Spleen (tissue), 11 donors: ENCODE results near the gene RARG. TPM values are rescaled to one million over a fixed set of nuclear protein-coding genes. Genes with fewer than 3 reads are reported as not detected.

ENCODE experiments used
- DNase-seq: peaks from one replicate; pipeline ENCODE4 v3.0.0-alpha.2; 2020
- H3K27ac ChIP-seq, 8 donors: fragments of 200-600 bp; sonication (generic) in 7 of 8; 1 replicate in 4 of 8; 2 replicates in 4 of 8; pipeline versions ENCODE4 v1.5.0 to v1.8.0; 2016 to 2021; ENCODE audit warnings: inconsistent platforms in 4 of 8, mild to moderate bottlenecking in 4 of 8, moderate library complexity in 1 of 8
- H3K27me3 ChIP-seq, 7 donors: fragments of 200-600 bp; sonication (generic) in 6 of 7; replicated peaks in 1 of 7; 1 replicate in 4 of 7; 2 replicates in 3 of 7; pipeline versions ENCODE4 v1.5.0 to v1.8.0; 2016 to 2021; ENCODE audit warnings: inconsistent platforms in 3 of 7, mild to moderate bottlenecking in 1 of 7
- H3K36me3 ChIP-seq, 6 donors: fragments of 200-600 bp; sonication (generic) in 5 of 6; 1 replicate in 4 of 6; 2 replicates in 2 of 6; pipeline versions ENCODE4 v1.5.0 to v1.8.0; 2016 to 2021; ENCODE audit warnings: inconsistent platforms in 2 of 6
- H3K4me1 ChIP-seq, 6 donors: fragments of 200-600 bp; sonication (generic) in 5 of 6; 1 replicate in 3 of 6; 2 replicates in 3 of 6; pipeline versions ENCODE4 v1.5.0 to v1.8.0; 2016 to 2021; ENCODE audit warnings: inconsistent platforms in 3 of 6
- H3K4me3 ChIP-seq, 8 donors: fragments of 200-600 bp; sonication (generic) in 7 of 8; 1 replicate in 4 of 8; 2 replicates in 4 of 8; pipeline versions ENCODE4 v1.5.0 to v1.8.0; 2016 to 2021; ENCODE audit warnings: inconsistent platforms in 4 of 8, mild to moderate bottlenecking in 4 of 8, moderate library complexity in 2 of 8
- H3K9me3 ChIP-seq, 8 donors: fragments of 200-600 bp; sonication (generic) in 7 of 8; 1 replicate in 4 of 8; 2 replicates in 4 of 8; pipeline versions ENCODE4 v1.5.0 to v1.8.0; 2016 to 2021; ENCODE audit warnings: inconsistent platforms in 4 of 8
- CTCF ChIP-seq, 11 experiments: fragments of 200-600 bp in 7 of 11; fragments of 450-650 bp in 4 of 11; sonication (generic) in 4 of 11; IDR thresholded peaks in 8 of 11; conservative IDR thresholded peaks in 3 of 11; 1 replicate in 7 of 11; 2 replicates in 4 of 11; pipeline versions ENCODE4 v1.4.0 to v1.8.0; 2016 to 2021; ENCODE audit warnings: antibody characterized with exemption in 11 of 11, inconsistent platforms in 4 of 11, mild to moderate bottlenecking in 1 of 11
- POLR2A ChIP-seq, 3 donors: fragments of 450-650 bp; IDR thresholded peaks; one replicate each; pipeline ENCODE4 v1.5.1; 2017; ENCODE audit warnings: antibody characterized with exemption in 3 of 3, mild to moderate bottlenecking in 1 of 3
- POLR2AphosphoS5 ChIP-seq, 3 donors: sonication (generic); formaldehyde crosslinking; IDR thresholded peaks; one replicate each; pipeline ENCODE4 v1.5.1; 2017; ENCODE audit warnings: antibody characterized with exemption in 3 of 3
- WGBS, 5 donors: extraction: QIAGEN DNeasy Blood & Tissue Kit in 3 of 5; methylation state at CpG; one replicate each; pipeline versions ENCODE4 v1.1.5 to v1.1.7; 2013 to 2018; 5-methylcytosine and 5-hydroxymethylcytosine counted together
- intact Hi-C: fragments of 100-400 bp; cut with DNase I; formaldehyde crosslinking; loops from one replicate; pipeline ENCODE4 v1.15.0; 2023; ENCODE audit warnings: low total_unique reads
- polyA plus RNA-seq, 3 donors: library from polyadenylated mRNA; stranded (reverse); fragments of 200-250 nt; gene quantifications; one replicate each; pipeline ENCODE4 v1.2.1, GENCODE V29; 2013
- total RNA-seq, 7 donors: library from RNA; depleted of rRNA in 3 of 7; stranded (reverse); fragments of >200 nt in 3 of 7; fragmentation: NEBNext Ultra II Directional in 4 of 7; extraction: Animal tissue kit (Norgen Biotek cat#: 25700) in 4 of 7; gene quantifications; one replicate each; pipeline versions ENCODE4 v1.1.0 to v1.2.1, GENCODE V29; 2016 to 2021
- donor health status: healthy with polysubstance abuse.
- donor health status: DM: no; HTN: no; CAD: no; lungs with moderate emphysema.
- donor health status: DM: no; HTN: no; CAD: no.
- donor health status: Bipolar disorder and iron deficiency.
- donor health status: healthy.
- donor health status: DM: no; HTN: no; CAD: no.
- donor health status: DM: yes; HTN: yes; CAD: no.

Gene RARG
- total and polyA plus RNA-seq, 10 donors, result 4.6 to 20.8 (median 11.2) TPM

GRCh38 chr12:53230108-53230845 lies 1.7 kb downstream of the RARG start:
- Histone ChIP-seq H3K4me3 (no peak overlapping the region), H3K27me3 (peaks cover 0 to 40% (median 0%) of the 10 kb centered on the region in 7 donors), H3K27ac (peak overlapping the region in 1 of 8 donors; percentile 85), H3K36me3 (no peaks in the 10 kb centered on the region), H3K4me1 (peaks cover 17 to 46% (median 29%) of the 10 kb centered on the region in 6 donors), H3K9me3 (no peaks in the 10 kb centered on the region)
- DNase-seq, result peak; percentile 61
- intact Hi-C loops, result no loop called here
- TF ChIP-seq POLR2A (IDR thresholded peaks at IDR 0.05), result no peak
- TF ChIP-seq CTCF (IDR thresholded peaks at IDR 0.05 in 8 of 11, conservative IDR thresholded peaks at IDR 0.05 in 3 of 11), result no peak
- no peak for TF ChIP-seq POLR2AphosphoS5 (IDR thresholded peaks at IDR 0.05)
- 85 to 91% (median 88%) methylated on average over 8 to 10 of the region's 10 CpGs for WGBS, 5 donors

GRCh38 chr12:53229454-53229853 lies 2.6 kb downstream of the RARG start:
- Histone ChIP-seq H3K4me1 (peaks cover 17 to 48% (median 33%) of the 10 kb centered on the region in 6 donors), H3K36me3 (no peaks in the 10 kb centered on the region), H3K27ac (peak overlapping the region in 1 of 8 donors; percentile 4), H3K27me3 (peaks cover 0 to 32% (median 0%) of the 10 kb centered on the region in 7 donors), H3K9me3 (no peaks in the 10 kb centered on the region), H3K4me3 (no peak overlapping the region)
- intact Hi-C loops, result no loop called here
- WGBS, 5 donors, result 88 to 97% (median 91%) methylated on average over 2 of the region's 2 CpGs
- TF ChIP-seq POLR2AphosphoS5 (IDR thresholded peaks at IDR 0.05), result no peak
- no peak for TF ChIP-seq POLR2A (IDR thresholded peaks at IDR 0.05)
- no peak for TF ChIP-seq CTCF (IDR thresholded peaks at IDR 0.05 in 8 of 11, conservative IDR thresholded peaks at IDR 0.05 in 3 of 11)
- peak; percentile 29 for DNase-seq

GRCh38 chr12:53227836-53228235 lies 4.2 kb downstream of the RARG start:
- peaks cover 0 to 18% (median 0%) of the 10 kb centered on the region in 7 donors for H3K27me3 ChIP-seq
- H3K4me1 ChIP-seq, result peaks cover 17 to 48% (median 36%) of the 10 kb centered on the region in 6 donors
- WGBS, 5 donors, result 86 to 100% (median 92%) methylated on average over 1 of the region's 1 CpG
- intact Hi-C loops, result no loop called here
- no peak overlapping the region for H3K4me3 ChIP-seq
- no peaks in the 10 kb centered on the region for H3K9me3 ChIP-seq
- no peak for DNase-seq
- no peaks in the 10 kb centered on the region for H3K36me3 ChIP-seq
- H3K27ac ChIP-seq, result no peak overlapping the region
- TF ChIP-seq POLR2A (IDR thresholded peaks at IDR 0.05), result no peak
- no peak for TF ChIP-seq CTCF (IDR thresholded peaks at IDR 0.05 in 8 of 11, conservative IDR thresholded peaks at IDR 0.05 in 3 of 11)
- no peak for TF ChIP-seq POLR2AphosphoS5 (IDR thresholded peaks at IDR 0.05)

GRCh38 chr12:53227341-53227740 lies 4.7 kb downstream of the RARG start:
- Histone ChIP-seq H3K4me1 (peaks cover 16 to 48% (median 36%) of the 10 kb centered on the region in 6 donors), H3K9me3 (no peaks in the 10 kb centered on the region), H3K4me3 (no peak overlapping the region), H3K27ac (no peak overlapping the region), H3K36me3 (no peaks in the 10 kb centered on the region), H3K27me3 (peaks cover 0 to 13% (median 0%) of the 10 kb centered on the region in 7 donors)
- DNase-seq, result peak; percentile 70
- 93 to 96% (median 95%) methylated on average over 9 to 11 of the region's 11 CpGs for WGBS, 5 donors
- TF ChIP-seq CTCF (IDR thresholded peaks at IDR 0.05 in 8 of 11, conservative IDR thresholded peaks at IDR 0.05 in 3 of 11), result no peak
- TF ChIP-seq POLR2AphosphoS5 (IDR thresholded peaks at IDR 0.05), result no peak
- no peak for TF ChIP-seq POLR2A (IDR thresholded peaks at IDR 0.05)
- intact Hi-C loops, result no loop called here
